Measurements from ENCODE around the gene ACKR1. TPM values are rescaled to one million over a fixed set of nuclear protein-coding genes. Genes with fewer than 3 reads are reported as not detected.

Gene ACKR1
- total RNA-seq, 3 donors from 2014 or later (not counting 1 experiment from before 2014, with no cell fraction given), result not detected

GRCh38 chr1:159239551-159240220 is 35.0 kb downstream of the ACKR1 start:
- Histone ChIP-seq H3K36me3 (ENCODE audit: control insufficient read depth, insufficient read depth, low read length) (no peaks in the 10 kb centered on the region), H3K4me1 (ENCODE audit: control insufficient read depth, insufficient read depth, low read length) (no peaks in the 10 kb centered on the region), H3K27ac (ENCODE audit: low read length) (no peak overlapping the region), H3K9me3 (ENCODE audit: control insufficient read depth, insufficient read depth, low read length) (no peaks in the 10 kb centered on the region), H3K4me3 (ENCODE audit: low read length) (no peak overlapping the region), H3K27me3 (ENCODE audit: control insufficient read depth, insufficient read depth, low read length) (no peaks in the 10 kb centered on the region)
- TF ChIP-seq CTCF (IDR thresholded peaks at IDR 0.05), result no peak
- intact Hi-C loops (cut with micrococcal nuclease), result no loop called here
- H3K36me3 Mint-ChIP-seq, result no peaks in the 10 kb centered on the region
- H3K4me3 Mint-ChIP-seq, result no peak overlapping the region
- DNase-seq, result no peak
- 77% methylated on average over 4 of the region's 4 CpGs for WGBS (ENCODE audit: insufficient coverage)
- peaks cover 16 to 55% of the 10 kb centered on the region in 2 donors for H3K27me3 Mint-ChIP-seq (ENCODE audit: low read depth in 2 of 2)
- no peaks in the 10 kb centered on the region for H3K4me1 Mint-ChIP-seq
- no peaks in the 10 kb centered on the region for H3K9me3 Mint-ChIP-seq
- no peak for ATAC-seq
- H3K27ac Mint-ChIP-seq, result no peak overlapping the region

- Histone ChIP-seq H3K36me3 (ENCODE audit: control insufficient read depth, insufficient read depth, low read length) (no peaks in the 10 kb centered on the region), H3K4me3 (ENCODE audit: low read length) (no peak overlapping the region), H3K27me3 (ENCODE audit: control insufficient read depth, insufficient read depth, low read length) (no peaks in the 10 kb centered on the region), H3K27ac (ENCODE audit: low read length) (no peak overlapping the region), H3K4me1 (ENCODE audit: control insufficient read depth, insufficient read depth, low read length) (no peaks in the 10 kb centered on the region), H3K9me3 (ENCODE audit: control insufficient read depth, insufficient read depth, low read length) (no peaks in the 10 kb centered on the region)
- 63% methylated on average over 3 of the region's 3 CpGs for WGBS (ENCODE audit: insufficient coverage)
- Mint-ChIP-seq H3K27ac (no peak overlapping the region), H3K27me3 (ENCODE audit: low read depth in 2 of 2) (peaks cover 10 to 53% of the 10 kb centered on the region in 2 donors), H3K9me3 (no peaks in the 10 kb centered on the region), H3K4me3 (no peak overlapping the region), H3K4me1 (no peaks in the 10 kb centered on the region), H3K36me3 (peaks cover 8% of the 10 kb centered on the region)
- intact Hi-C loops (cut with micrococcal nuclease), result no loop called here
- DNase-seq (no peak), ATAC-seq (no peak)
- TF ChIP-seq CTCF (IDR thresholded peaks at IDR 0.05), result no peak
Measured at GRCh38 chr1:159247266-159247665, 42.6 kb downstream of the ACKR1 start.

- intact Hi-C loops (cut with micrococcal nuclease), result no loop called here
- ATAC-seq, result no peak
- peaks cover 8% of the 10 kb centered on the region for H3K36me3 Mint-ChIP-seq
- Histone ChIP-seq H3K4me1 (ENCODE audit: control insufficient read depth, insufficient read depth, low read length) (no peaks in the 10 kb centered on the region), H3K27ac (ENCODE audit: low read length) (no peak overlapping the region), H3K27me3 (ENCODE audit: control insufficient read depth, insufficient read depth, low read length) (no peaks in the 10 kb centered on the region), H3K4me3 (ENCODE audit: low read length) (no peak overlapping the region), H3K9me3 (ENCODE audit: control insufficient read depth, insufficient read depth, low read length) (no peaks in the 10 kb centered on the region), H3K36me3 (ENCODE audit: control insufficient read depth, insufficient read depth, low read length) (no peaks in the 10 kb centered on the region)
- DNase-seq, result no peak
- no peak for TF ChIP-seq CTCF (IDR thresholded peaks at IDR 0.05)
- H3K4me1 Mint-ChIP-seq, result no peaks in the 10 kb centered on the region
- no peak overlapping the region for H3K4me3 Mint-ChIP-seq
- H3K27me3 Mint-ChIP-seq (ENCODE audit: low read depth in 2 of 2), result peaks cover 10 to 46% of the 10 kb centered on the region in 2 donors
- WGBS (ENCODE audit: insufficient coverage), result 73% methylated on average over 1 of the region's 1 CpG
- H3K27ac Mint-ChIP-seq, result no peak overlapping the region
- no peaks in the 10 kb centered on the region for H3K9me3 Mint-ChIP-seq
Measured at GRCh38 chr1:159248311-159248710, 43.6 kb downstream of the ACKR1 start.
